ENCODE results near the gene G6PC1.
"Not testable (repeated sequence)": the region's sequence is repeated elsewhere in the genome, so short reads cannot be mapped to it uniquely, and the experiment has no call there.

Gene G6PC1

GRCh38 chr17:42894283-42895184 lies 6.1 kb upstream of the G6PC1 start:
- H3K4me3 ChIP-seq (ENCODE audit: low read length) = no peak overlapping the region
- DNase-seq (ENCODE audit: low read depth, low spot score) = no peak

- DNase-seq (ENCODE audit: low read depth, low spot score) = no peak
- no peak overlapping the region for H3K4me3 ChIP-seq (ENCODE audit: low read length)
Observed at GRCh38 chr17:42895185-42895555, 5.4 kb upstream of the G6PC1 start.

DNA sequence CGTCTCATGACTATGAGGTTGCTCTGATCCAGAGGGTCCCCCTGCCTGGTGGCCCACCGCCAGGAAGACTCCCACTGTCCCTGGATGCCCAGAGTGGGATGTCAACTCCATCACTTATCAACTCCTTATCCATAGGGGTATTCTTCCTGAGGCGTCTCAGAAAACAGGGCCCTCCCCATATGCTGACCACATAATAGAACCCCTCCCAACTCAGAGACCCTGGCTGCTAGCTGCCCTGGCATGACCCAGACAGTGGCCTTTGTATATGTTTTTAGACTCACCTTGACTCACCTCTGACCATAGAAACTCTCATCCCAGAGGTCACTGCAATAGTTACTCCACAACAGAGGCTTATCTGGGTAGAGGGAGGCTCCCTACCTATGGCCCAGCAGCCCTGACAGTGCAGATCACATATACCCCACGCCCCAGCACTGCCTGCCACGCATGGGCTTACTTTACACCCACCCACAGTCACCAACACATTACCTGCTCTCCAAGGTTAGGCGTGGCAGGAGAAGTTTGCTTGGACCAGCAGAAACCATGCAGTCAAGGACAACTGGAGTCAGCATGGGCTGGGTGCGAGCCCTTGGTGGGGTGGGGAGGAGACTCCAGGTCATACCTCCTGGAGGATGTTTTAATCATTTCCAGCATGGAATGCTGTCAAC lies 2.3 kb upstream of the G6PC1 start:
- DNase-seq (ENCODE audit: low read depth, low spot score) = no peak

DNA sequence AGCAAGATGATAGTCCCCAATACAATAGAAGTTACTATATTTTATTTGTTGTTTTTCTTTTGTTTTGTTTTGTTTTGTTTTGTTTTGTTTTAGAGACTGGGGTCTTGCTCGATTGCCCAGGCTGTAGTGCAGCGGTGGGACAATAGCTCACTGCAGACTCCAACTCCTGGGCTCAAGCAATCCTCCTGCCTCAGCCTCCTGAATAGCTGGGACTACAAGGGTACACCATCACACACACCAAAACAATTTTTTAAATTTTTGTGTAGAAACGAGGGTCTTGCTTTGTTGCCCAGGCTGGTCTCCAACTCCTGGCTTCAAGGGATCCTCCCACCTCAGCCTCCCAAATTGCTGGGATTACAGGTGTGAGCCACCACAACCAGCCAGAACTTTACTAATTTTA lies 618 bp upstream of the G6PC1 start:
- DNase-seq (ENCODE audit: low read depth, low spot score); H3K4me3 ChIP-seq (ENCODE audit: low read length): not testable (repeated sequence)

More for the DNA sequence above, 2.3 kb upstream of the G6PC1 start:
- no peak overlapping the region for H3K4me3 ChIP-seq (ENCODE audit: low read length)

GRCh38 chr17:42901535-42902229 lies 1.1 kb downstream of the G6PC1 start:
- DNase-seq (ENCODE audit: low read depth, low spot score) = no peak
- no peak overlapping the region for H3K4me3 ChIP-seq (ENCODE audit: low read length)

DNA sequence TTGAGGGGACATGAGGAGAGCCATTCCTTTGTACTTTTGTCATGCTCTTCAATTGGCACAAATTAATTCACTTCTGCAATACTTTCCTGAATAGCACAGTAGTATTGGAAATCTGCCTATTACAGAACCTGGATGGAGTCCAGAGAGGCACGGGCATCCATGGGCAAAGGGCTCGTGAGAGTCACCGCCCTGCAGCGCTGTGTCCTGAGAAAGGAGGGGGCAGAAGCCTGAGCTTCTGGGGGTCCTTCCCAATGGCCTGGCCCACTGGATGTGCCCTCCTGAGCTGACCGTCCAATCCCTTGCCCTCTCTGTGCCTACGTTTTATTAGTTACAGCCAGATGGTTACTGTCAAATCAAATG lies 3.5 kb downstream of the G6PC1 start:
- no peak overlapping the region for H3K4me3 ChIP-seq (ENCODE audit: low read length)

DNA sequence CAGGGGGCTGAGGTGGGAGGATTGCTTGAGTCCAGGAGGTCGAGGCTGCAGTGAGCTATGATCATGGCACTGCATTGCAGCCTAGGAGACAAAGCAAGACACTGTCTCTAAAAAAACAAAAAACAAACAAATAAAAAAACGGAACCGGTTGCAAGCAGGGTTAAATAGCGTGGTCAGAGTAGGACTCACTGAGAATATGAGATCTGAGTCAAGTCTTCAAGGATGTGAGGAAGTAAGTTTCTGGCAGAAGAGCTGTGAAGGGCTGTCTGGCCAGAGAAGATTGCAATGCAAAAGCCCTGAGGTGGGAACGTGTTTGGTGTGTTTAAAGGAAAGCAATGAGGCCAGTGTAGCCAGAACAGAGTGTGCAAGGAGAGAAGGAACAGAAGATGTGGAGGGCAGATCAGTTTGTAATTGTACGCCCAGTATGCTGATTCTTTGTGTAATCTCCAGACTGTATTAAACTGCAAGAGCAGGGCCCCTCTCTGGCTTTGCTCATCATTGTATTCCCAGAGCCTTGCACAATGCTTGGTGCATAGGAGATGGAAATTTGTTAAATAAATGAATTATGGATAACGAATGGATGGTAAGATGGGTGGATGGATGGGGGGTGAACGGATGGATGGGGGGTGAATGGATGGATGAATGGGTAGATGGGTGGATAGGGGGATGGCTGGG lies 6.3 kb downstream of the G6PC1 start:
- H3K4me3 ChIP-seq (ENCODE audit: low read length) = no peak overlapping the region
- DNase-seq (ENCODE audit: low read depth, low spot score) = no peak

More for the DNA sequence above, 3.5 kb downstream of the G6PC1 start:
- no peak for DNase-seq (ENCODE audit: low read depth, low spot score)

DNA sequence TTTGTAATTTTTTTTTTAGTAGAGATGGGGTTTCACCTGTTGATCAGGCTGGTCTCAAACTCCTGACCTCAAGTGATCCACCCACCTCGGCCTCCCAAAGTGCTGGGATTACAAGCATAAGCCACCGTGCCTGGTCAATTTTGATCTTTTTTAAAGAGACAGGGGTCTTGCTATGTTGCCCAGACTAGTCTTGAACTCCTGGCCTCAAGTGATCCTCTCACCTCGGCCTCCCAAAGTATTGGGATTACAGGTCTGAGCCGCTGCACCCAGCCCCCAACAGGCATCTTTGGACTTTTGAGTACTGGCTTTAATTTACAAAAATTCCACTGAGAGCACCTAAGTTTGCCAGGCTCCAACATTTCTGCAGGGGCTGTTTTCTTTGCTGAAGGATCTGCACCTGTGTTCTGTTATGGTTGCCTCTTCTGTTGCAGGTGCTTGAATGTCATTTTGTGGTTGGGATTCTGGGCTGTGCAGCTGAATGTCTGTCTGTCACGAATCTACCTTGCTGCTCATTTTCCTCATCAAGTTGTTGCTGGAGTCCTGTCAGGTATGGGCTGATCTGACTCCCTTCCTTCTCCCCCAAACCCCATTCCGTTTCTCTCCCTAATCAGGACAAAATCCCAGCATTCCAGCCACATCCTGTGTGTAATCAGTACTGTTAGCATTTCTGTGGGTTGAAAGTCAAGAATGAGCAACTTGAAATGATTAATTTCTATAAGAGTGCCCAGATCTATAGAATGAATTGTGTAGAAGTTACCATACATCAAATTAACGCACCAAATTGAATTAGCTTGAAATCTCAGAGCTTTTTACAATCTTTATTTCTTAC lies 8.5 kb downstream of the G6PC1 start:
- no peak overlapping the region for H3K4me3 ChIP-seq (ENCODE audit: low read length)
- DNase-seq (ENCODE audit: low read depth, low spot score) = no peak

DNA sequence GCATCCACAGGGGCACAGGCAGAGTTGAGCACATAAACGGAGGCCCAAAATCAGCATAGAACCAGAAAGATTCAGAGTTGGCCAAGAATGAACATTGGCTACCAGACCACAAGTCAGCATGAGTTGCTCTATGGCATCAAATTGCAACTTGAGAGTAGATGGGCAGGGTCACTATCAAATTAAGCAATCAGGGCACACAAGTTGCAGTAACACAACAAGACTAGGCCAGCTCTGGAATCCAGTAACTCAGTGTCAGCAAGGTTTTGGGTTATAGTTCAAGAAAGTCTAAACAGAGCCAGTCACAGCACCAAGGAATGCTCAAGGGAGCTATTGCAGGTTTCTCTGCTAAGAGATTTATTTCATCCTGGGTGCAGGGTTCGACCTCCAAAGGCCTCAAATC lies 12.9 kb downstream of the G6PC1 start:
- no peak for DNase-seq (ENCODE audit: low read depth, low spot score)
- H3K4me3 ChIP-seq (ENCODE audit: low read length) = no peak overlapping the region

DNA sequence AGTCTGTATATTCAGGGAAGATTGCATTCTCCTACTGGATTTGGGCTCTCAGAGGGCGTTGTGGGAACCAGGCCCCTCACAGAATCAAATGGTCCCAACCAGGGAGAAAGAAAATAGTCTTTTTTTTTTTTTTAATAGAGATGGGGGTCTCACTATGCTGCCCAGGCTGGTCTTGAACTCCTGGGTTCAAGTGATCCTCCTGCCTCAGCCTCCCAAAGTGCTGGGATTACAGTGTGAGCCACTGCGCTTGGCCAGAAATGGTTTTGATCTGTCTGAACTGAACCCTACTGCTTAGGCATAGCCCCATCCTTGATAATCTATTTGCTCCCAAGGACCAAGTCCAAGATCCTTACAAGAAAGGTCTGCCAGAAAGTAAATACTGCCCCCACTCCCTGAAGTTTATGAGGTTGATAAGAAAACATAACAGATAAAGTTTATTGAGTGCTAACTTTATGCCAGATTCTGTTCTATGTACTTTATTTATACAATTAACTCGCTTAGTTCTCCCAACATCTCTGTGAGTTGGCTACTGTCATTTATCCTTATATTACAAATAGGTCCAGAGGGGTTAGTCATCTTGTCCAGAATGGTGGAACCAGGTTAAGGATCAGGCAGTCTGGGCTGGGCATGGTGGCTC lies 13.5 kb downstream of the G6PC1 start:
- H3K4me3 ChIP-seq (ENCODE audit: low read length) = no peak overlapping the region
- DNase-seq (ENCODE audit: low read depth, low spot score) = no peak

DNA sequence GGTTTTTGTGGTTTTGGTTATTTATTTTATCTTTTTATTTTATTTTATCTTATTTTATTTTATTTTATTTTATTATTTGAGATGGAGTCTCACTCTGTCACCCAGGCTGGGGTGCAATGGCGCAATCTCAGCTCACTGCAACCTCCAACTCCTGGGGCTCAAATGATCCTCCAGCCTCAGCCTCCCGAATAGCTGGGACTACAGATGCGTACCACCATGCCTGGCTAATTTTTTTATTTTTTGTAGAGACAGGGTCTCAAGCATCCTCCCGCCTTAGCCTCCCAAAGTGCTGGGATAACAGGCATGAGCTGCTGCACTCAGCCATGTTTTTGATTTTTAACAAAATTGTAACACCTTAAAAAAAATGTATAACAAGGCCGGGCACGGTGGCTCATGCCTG lies 14.7 kb downstream of the G6PC1 start:
- DNase-seq (ENCODE audit: low read depth, low spot score); H3K4me3 ChIP-seq (ENCODE audit: low read length): not testable (repeated sequence)

DNA sequence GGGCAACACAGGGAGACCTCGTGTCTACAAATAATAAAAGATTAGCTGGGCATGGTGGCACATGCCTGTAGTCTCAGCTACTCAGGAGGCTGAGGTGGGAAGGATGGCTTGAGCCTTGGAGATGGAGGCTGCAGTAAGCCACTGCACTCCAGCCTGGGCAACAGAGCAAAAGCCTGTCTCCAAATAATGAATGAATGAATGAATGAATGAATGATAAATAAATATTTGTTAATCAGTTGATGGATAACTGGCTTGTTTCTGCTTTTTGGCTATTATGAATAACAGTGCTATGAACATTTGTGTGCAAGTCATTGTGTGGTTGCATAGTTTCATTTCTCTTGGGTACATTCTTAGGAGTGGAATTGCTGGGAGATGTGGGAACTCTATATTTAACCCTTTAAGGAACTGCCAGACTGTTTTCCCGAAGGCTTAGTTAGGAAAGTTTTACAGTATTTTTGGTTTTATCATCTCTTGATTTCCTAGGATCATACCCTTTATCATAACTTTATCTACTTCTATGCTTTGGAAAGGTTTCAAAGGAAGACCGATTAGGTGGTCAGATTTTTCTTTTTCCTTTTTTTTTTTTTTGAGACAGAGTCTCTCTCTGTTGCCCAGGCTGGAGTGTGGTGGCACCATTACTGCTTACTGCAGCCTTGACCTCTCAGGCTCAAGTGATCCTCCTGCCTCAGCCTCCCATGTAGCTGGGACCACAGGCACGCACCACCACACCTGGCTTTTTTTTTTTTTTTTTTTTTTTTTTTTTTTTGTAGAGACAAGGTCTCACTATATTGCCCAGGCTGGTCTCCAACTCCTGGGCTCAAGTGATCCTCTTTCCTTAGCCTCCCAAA lies 16.0 kb downstream of the G6PC1 start:
- not testable (repeated sequence) for H3K4me3 ChIP-seq (ENCODE audit: low read length); DNase-seq (ENCODE audit: low read depth, low spot score)

- no peak overlapping the region for H3K4me3 ChIP-seq (ENCODE audit: low read length)
- no peak for DNase-seq (ENCODE audit: low read depth, low spot score)
Observed at GRCh38 chr17:42917236-42917603, 16.6 kb downstream of the G6PC1 start.

- H3K4me3 ChIP-seq (ENCODE audit: low read length) = no peak overlapping the region
- DNase-seq (ENCODE audit: low read depth, low spot score) = no peak
Observed at GRCh38 chr17:42918902-42919521, 18.4 kb downstream of the G6PC1 start.

DNA sequence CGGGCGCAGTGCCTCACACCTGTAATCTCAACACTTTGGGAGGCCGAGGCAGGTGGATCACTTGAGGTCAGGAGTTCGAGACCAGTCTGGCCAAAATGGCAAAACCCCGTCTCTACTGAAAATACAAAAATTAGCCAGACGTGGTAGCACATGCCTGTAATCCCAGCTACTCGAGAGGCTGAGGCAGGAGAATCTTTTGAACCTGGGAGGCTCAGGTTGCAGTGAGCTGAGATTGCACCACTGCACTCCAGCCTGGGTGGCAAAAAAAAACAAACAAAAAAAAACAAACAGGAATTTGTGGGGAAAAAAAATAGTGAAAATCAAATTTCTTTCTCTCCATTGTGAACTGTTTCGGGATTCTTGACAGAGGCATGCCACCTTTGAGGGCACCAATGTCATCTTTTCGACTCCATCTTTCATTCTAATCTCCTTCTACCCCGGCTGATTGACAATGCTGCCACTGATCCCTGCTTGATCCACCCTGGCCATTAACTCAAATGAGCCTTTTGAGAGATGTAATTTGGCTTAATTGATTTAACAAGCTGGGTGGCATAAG lies 19.0 kb downstream of the G6PC1 start:
- DNase-seq (ENCODE audit: low read depth, low spot score); H3K4me3 ChIP-seq (ENCODE audit: low read length): not testable (repeated sequence)

GRCh38 chr17:42920106-42920900 lies 19.7 kb downstream of the G6PC1 start:
- no peak overlapping the region for H3K4me3 ChIP-seq (ENCODE audit: low read length)
- DNase-seq (ENCODE audit: low read depth, low spot score) = no peak
